ENCODE measurements around the gene KRTAP19-2.
"Not testable (repeated sequence)": the region's sequence is repeated elsewhere in the genome, so short reads cannot be mapped to it uniquely, and the experiment has no call there.

The KRTAP19-2 gene, protein sequence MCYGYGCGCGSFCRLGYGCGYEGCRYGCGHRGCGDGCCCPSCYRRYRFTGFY

DNA sequence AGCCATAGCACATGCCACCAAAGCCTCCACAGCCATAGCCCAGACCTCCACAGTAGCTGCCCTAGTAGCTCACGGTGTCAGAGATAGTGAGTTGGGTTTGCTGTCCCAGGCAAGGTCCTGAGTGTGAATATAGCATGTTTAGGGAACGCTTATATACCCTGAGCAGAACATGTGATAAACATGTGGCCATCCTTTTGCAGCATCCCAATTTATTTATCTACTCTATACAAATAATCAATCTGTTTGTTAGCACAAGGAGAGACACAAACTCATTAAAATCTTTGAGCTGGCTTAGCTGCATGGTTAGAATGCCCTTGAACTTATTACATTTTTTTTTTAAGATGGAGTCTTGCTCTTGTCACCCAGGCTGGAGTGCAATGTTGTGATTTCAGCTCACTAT lies at the start of gene KRTAP19-2:
Gene KRTAP19-2 (minus strand): TSS at position 101 of the 400 bp plus-strand sequence. CDS start 88 bp downstream, at position 13.
- DNase-seq (ENCODE audit: low read depth), result no peak

DNA sequence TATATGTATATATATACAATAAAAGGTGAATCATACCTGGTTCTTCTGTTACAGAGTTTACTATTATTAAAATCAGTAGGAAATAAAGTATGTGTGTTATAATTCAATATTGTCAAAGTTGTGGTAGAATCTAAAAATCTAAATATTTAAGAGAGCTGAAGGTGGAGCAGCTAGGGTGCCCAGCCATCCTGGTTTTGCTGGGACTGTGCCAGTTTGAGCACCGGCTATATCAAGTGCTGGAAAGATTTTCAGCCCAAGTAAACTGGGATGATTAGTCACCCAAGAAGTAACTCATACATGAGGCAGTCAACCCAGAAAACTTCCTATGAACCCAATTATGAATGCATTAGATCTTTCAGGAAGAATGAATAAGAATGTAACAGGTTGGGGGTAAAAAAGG lies 31.6 kb upstream of the KRTAP19-2 start:
- no peak for DNase-seq (ENCODE audit: low read depth)

DNA sequence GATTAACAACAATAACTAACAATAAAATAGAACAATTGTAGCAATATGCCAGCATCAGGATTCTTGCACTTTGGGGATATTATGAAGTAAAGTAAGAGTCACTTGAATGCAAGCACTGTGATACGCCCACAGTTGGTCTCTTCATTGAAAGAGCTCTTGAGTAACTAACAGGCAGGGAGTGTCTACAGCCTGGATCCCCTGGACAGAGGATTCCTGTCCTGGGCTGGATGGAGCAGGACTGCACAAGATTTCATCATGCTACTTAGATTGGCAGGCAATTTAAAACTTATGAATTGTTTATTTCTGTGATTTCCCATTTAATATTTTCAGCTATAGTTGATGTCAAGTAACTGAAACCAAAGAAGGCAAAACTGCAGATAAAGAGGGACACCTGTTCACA lies 28.4 kb upstream of the KRTAP19-2 start:
- no peak for DNase-seq (ENCODE audit: low read depth)

DNA sequence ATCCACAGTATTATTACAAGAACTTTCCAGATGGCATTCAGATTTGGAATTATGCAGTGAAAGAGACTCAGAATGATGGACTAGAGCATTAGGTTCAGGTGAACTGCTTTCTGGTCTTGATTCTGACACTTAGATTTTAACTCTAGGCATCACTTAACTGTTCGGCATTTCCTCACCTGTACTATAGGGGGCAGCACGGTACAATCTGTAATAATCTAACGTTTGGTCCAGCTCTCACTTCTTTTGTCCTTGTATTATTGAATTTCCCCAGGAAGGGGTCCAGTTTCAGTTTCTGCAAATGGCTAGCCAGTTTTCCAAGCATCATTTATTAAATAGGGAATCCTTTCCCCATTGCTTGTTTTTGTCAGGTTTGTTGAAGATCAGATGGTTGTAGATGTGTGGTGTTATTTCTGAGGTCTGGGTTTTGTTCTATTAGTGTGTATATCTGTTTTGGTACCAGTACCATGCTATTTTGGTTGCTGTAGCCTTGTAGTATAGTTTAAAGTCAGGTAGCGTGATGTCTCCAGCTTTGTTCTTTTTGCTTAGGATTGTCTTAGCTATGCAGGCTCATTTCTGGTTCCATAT lies 18.5 kb upstream of the KRTAP19-2 start:
- not testable (repeated sequence) for DNase-seq (ENCODE audit: low read depth)

DNA sequence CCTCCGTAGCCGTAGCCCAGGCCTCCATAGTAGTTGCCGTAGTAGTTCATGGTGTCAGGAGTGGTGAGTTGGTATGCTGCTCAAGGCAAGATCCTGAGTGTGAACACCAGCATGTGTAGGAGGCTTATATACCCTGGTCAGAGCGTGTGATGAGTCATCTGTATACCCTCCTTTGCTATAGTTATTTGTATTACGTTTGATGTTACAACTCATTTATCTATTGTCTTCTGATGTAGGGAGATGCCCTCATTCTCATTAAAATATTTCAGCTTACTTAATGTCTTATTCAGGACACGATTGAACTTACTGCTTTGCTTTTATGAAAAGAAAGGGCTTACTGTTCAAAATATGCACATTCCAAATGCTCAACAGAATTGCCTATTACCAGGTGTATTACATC lies 14.8 kb upstream of the KRTAP19-2 start, which contains the start of gene KRTAP19-5:
Gene KRTAP19-5 (minus strand): TSS at position 101 of the 400 bp plus-strand sequence. CDS start 51 bp downstream, at position 50.
- no peak for DNase-seq (ENCODE audit: low read depth)

DNA sequence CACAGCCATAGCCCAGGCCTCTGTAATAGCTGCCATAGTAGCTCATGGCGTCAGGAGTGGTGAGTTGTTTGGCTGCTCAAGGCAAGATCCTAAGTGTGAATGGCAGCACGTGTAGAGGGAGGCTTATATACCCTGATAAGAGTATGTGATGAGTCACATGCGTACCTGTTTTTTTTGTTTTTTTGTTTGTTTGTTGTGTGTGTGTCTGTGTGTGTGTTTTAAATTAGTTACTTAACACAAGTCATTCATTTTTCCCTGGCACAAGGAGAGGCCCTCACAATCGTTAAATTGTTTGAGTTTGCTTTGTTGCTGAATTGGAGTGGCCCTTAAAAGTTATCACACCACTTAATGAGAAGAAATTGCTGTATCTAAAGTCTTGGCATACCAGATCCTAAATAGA lies 9.8 kb upstream of the KRTAP19-2 start, which contains the start of gene KRTAP19-4:
Gene KRTAP19-4 (minus strand): TSS at position 101 of the 400 bp plus-strand sequence. CDS start 55 bp downstream, at position 46.
- DNase-seq (ENCODE audit: low read depth), result no peak

DNA sequence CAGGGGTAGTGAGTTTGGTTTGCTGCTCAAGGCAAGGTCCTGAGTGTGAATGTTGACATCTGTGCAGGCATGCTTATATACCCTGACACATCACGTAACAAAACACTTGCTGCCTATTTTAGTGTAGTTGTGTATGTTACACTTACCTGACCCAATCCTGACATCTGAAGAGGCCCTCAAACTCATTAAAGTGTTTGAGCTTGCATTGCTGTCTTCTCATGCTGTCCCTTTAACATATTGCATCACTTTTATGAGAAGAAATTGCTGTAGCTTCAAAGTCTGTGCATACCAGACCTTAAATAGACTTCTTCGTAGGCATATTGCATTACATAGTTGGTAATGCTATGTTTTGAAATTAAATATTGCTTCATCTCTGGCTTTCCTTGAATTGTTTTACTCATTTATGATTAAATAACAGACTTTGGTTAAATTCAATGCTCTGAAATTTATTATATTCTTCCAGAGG lies 4.8 kb upstream of the KRTAP19-2 start, which contains the start of gene KRTAP19-3:
Gene KRTAP19-3 (minus strand): TSS at position 51 of the 466 bp plus-strand sequence. CDS start 56 bp downstream, outside the sequence.
- DNase-seq (ENCODE audit: low read depth), result no peak

DNA sequence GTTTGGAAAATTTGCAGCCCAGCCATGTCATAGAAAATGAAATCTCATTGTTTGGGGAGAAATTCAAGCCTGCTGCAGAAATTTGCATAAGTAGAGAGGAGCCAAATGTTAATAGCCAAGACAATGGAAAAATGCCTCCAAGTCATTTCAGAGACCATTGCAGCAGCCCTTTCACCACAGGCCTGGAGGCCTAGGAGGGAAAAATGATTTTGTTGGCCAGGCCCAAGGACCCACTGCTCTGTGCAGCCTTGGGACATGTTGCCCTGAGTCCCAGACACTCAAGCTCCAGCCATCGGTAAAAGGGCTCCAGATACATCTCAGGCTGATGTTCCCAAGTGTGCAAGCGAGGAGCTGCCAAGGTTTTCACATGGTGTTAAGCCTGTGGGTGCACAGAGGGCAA lies 1.1 kb downstream of the KRTAP19-2 start:
- no peak for DNase-seq (ENCODE audit: low read depth)

DNA sequence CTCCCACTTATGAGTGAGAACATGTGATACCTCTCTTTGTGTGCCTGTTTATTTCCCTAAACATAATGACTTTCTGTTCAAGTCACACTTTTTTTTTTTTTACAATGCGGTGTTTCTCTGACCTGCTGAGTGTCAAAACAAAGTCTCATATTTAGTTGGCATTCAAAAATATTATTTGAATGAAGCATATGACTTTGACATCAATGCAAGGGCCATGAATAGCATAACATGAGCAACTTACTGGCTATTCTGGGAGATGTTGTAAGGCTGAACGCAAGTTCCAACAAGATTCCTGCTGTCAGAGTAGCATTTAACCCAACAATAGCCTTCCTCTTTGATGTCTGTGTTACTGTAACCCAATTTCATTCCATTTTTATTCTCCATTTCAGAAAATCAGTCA lies 5.1 kb downstream of the KRTAP19-2 start:
- no peak for DNase-seq (ENCODE audit: low read depth)

DNA sequence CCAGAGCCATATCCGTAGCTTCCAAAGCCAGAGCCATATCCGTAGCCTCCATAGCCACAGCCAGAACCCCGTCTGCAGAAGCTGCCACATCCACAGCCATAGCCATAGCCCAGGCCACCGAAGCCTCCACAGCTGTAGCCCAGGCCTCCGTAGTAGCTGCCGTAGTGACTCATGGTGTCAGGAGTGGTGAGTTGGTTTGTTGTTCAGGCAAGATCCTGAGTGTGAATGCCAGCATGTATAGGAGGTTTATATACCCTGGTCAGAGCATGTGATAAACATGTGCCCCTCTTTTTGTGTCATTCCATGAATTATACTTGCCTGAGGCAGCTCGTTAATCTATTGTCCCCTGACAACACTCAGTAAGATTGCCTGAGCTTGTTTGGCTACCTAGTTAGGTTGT lies 7.1 kb downstream of the KRTAP19-2 start, which contains the start of gene KRTAP19-1:
Gene KRTAP19-1 (minus strand): TSS at position 223 of the 400 bp plus-strand sequence. CDS start 50 bp downstream, at position 173.
- no peak for DNase-seq (ENCODE audit: low read depth)

DNA sequence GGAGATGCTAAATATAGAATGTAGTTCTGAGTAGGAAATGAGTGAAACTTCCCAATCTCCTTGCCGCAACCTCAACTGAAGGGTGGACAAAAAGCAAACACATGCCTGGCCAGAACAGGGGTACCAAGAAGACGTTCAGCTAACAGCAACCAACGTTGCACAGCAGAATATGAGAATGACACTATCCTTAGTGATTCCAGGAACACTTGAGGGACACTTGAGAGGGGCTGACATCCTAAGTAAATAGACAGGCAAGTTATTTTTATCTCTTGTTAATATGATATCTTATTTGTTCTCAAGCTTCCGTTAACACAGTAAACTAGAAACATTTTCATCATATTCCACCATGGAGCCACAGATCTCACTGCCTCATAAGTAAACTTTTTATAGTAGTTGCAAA lies 8.0 kb downstream of the KRTAP19-2 start:
- no peak for DNase-seq (ENCODE audit: low read depth)

DNA sequence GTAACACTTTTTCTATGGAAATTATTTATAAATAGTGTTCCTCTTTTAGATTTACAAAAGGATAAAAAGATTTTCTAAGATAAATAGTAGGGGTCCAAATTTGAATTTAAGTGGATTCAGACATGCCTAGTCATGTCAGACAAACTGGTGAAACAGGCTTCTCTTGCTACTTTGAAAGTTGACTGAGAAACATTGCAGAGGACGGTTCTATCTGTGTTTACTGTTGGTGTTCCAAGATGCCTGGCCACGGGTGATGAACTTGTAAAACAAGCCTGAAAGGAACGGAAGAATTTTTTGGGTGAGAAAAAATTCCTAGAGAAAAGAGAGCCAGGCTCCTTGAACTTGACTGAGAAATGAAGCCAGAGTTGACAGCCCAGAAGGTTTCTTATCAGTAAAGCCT lies 9.2 kb downstream of the KRTAP19-2 start:
- no peak for DNase-seq (ENCODE audit: low read depth)

DNA sequence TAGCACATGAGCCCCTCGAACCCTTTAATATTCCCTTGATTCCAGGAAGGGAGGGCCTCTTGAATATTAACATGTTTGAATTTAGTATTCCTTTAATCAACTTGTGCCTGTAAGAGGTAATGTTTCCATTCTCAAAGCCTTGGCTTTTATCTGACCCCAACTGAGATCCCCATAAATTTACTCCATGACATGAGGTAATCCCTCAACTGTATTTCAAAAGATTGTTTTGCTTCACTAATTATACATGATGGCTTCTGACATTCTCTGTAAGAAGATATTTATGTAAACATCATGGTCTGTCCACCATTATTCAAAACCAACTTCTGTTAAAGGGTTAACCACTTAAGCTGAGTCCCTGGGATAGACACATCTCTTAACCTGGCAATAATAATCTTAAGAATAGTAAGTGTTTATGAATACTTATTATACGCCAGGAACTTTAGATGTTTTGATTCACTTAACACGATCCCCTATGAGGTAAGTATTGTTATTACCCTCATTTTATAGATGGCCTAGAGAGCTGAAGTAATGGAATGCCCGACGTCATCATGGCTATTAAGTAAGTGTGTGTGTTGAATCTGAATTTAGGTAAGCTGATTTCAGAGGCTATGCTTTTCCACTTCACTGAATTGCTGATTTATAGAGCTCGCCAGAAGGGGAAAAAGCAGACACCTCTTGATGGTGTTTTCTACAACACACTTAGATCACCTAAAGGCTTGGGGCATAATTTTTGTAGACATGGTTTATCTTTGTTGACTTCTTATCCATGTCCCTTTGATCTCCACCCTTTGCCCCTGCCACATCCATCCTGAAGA lies 18.1 kb downstream of the KRTAP19-2 start:
- DNase-seq (ENCODE audit: low read depth), result no peak

DNA sequence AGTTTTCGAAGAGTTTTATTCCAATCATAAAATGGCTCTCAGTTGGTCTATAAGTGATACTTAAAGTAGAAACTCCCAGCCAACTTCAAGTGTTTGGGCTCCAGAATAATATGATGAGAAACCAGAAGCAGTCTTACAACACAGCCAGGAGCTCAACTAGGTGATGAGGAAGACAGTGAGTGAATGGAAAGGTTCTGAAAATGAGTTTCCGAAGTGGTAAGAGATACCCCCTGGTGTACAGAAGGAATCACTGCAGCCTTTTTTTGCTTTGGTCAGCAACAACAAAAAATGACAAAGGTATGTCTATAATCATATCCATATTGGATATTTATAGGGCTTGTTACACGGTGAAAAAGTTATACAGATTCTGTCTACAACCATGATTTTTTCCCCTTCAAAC lies 23.5 kb downstream of the KRTAP19-2 start:
- no peak for DNase-seq (ENCODE audit: low read depth)

DNA sequence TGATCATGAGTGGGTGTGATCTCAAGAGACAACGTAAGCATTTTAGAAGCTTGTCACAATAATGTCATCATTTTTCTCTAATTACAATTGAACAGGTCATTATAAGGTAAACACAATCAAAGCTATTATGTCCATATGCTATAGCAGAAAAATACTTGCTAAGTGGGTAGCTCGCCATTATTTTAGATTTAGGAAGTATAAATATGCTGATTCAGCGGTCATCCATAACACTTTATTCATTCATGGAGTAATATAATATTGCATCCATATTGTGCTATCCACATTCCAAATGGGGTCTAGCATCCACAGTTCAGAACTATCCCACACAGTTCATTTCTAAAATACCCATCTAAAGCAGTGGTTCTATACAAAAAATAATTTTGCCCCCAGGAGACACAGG lies 38.7 kb downstream of the KRTAP19-2 start:
- DNase-seq (ENCODE audit: low read depth), result no peak

DNA sequence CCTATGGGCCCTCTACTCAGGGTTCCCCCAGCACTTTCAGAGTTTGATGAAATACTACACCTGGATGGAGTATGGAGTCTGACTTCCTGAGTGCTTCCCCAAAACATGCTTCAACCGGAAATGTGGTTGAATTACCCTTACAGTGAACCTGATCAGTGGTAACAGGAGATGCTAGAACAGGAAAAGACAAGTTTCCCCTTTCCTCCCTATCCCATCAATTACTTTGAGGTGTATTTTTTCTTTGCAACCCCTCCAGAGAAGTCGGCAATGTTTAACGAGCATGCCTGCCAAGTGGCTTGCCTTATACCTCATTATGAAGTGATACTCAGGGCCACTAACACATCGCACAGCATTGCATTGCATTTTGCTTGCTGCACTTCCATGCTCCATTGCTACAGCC lies 40.2 kb downstream of the KRTAP19-2 start:
- no peak for DNase-seq (ENCODE audit: low read depth)

DNA sequence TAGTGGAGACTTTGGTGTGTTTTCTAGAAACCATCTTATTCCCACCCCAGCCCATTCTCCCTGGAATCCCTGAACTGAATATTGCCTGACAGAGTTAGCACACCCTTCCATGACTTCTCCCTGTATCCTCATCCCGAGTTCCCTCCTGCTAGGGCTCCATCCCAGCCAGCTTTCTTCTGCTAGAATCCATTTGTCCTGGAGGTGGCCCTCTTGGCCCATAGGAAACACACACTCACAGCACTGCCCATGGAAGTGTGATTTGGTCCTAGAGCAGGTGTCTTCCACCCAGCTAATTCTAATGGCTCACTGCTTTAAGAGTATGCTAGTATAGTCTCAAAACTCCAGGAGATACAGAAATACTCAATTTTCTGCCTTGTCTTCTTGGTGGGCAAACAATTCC lies 43.0 kb downstream of the KRTAP19-2 start:
- no peak for DNase-seq (ENCODE audit: low read depth)

DNA sequence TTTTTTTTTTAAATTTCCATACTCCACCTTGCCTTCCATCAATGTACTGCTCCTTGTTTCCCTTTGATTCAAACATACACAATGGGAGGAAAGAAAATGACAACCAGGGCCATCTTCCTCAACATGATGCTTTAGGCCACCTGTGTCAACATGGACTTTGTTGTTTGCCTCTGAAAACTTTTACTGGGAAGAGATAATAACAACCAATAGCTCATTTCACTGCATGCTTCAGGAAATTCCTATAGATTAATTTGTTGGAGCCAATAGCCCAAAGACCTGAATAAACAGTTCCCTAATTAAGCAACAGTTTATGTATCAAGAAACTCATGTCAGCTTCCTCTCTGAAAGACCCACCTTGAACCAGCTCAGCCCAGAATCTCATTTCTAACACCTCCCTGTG lies 44.0 kb downstream of the KRTAP19-2 start:
- DNase-seq (ENCODE audit: low read depth), result no peak

DNA sequence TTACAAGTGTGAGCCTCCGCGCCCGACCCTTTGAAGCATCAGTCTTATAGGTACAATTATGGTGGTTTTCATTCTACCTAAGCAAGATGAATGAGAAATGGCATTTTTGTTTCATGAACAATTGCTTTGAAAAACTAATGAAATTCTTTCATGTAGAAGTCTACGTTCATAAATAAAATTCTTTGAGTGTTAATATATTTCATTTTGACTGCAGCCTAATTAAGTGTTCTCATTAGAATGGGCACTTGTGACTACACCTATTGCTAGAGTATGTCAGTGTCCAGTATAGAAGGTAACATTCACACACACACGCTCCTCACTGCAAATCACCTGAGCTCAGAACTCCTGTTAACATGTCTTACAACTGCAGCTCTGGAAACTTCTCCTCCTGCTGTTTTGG lies 47.3 kb downstream of the KRTAP19-2 start, which contains the start of gene KRTAP15-1:
Gene KRTAP15-1 (plus strand): TSS at position 301 of the 400 bp plus-strand sequence. CDS start 53 bp downstream, at position 354.
- DNase-seq (ENCODE audit: low read depth), result no peak
